Lung microvascular endothelial cell (primary cell): ENCODE measurements around the gene NXN. TPM values are rescaled to one million over a fixed set of nuclear protein-coding genes. Genes with fewer than 3 reads are reported as not detected.
"Not testable (repeated sequence)": the region's sequence is repeated elsewhere in the genome, so short reads cannot be mapped to it uniquely, and the experiment has no call there.

Source experiments
- DNase-seq, 2 donors: peaks; one replicate each; pipeline versions ENCODE4 v3.0.0 to v3.0.0-alpha.2; 2010; ENCODE audit warnings: low read depth in 2 of 2
- total RNA-seq: library from RNA; depleted of rRNA; stranded (reverse); fragments of >200 nt; gene quantifications from 2 replicates; pipeline ENCODE4 v1.2.1, GENCODE V29; 2014

NXN gene
- total RNA-seq, 1 donor from 2014 or later = 132 TPM

- no peak for DNase-seq
These were observed 86.6 kb downstream of the NXN start for GRCh38 chr17:892958-893357.

- no peak for DNase-seq
These were observed 90.6 kb downstream of the NXN start for GRCh38 chr17:888998-889441.

- DNase-seq = peak in 1 of 2 donors; percentile 46
These were observed 91.9 kb downstream of the NXN start for GRCh38 chr17:887551-888209.

- DNase-seq = no peak
These were observed 93.5 kb downstream of the NXN start for GRCh38 chr17:885971-886571.

GRCh38 chr17:883586-883962 is 96.0 kb downstream of the NXN start:
- no peak for DNase-seq

- DNase-seq = peak in 1 of 2 donors; percentile 71
These were observed 96.6 kb downstream of the NXN start for GRCh38 chr17:882827-883585.

GRCh38 chr17:881778-882177 is 97.8 kb downstream of the NXN start:
- DNase-seq = no peak

GRCh38 chr17:880443-881269 is 98.9 kb downstream of the NXN start:
- peak; percentile 47 to 76 for DNase-seq

GRCh38 chr17:879546-880442 is 99.8 kb downstream of the NXN start:
- DNase-seq = peak in 1 of 2 donors; percentile 73

GRCh38 chr17:877630-878029 is 101.9 kb downstream of the NXN start:
- no peak for DNase-seq

- DNase-seq = no peak
These were observed 103.3 kb downstream of the NXN start for GRCh38 chr17:876272-876671.

GRCh38 chr17:874590-874989 is 105.0 kb downstream of the NXN start:
- DNase-seq = not testable (repeated sequence)

- DNase-seq = no peak
These were observed 106.7 kb downstream of the NXN start for GRCh38 chr17:872855-873254.

- DNase-seq = no peak
These were observed 107.6 kb downstream of the NXN start for GRCh38 chr17:871751-872519.

- no peak for DNase-seq
These were observed 109.7 kb downstream of the NXN start for GRCh38 chr17:869567-870525.

GRCh38 chr17:869086-869485 is 110.5 kb downstream of the NXN start:
- no peak for DNase-seq

GRCh38 chr17:867896-868489 is 111.6 kb downstream of the NXN start:
- no peak for DNase-seq

GRCh38 chr17:867238-867637 is 112.3 kb downstream of the NXN start:
- not testable (repeated sequence) for DNase-seq
